ENCODE results near the gene MTCL1.

MTCL1 gene

GRCh38 chr18:8675057-8675456, 30.3 kb upstream of the MTCL1 start:
- Mint-ChIP-seq H3K9me3 (no peaks in the 10 kb centered on the region), H3K36me3 (no peaks in the 10 kb centered on the region), H3K4me1 (no peaks in the 10 kb centered on the region), H3K27ac (no peak overlapping the region), H3K27me3 (no peaks in the 10 kb centered on the region), H3K4me3 (no peak overlapping the region)

GRCh38 chr18:8681196-8681595, 24.2 kb upstream of the MTCL1 start:
- Mint-ChIP-seq H3K27ac (no peak overlapping the region), H3K4me3 (no peak overlapping the region), H3K36me3 (no peaks in the 10 kb centered on the region), H3K4me1 (no peaks in the 10 kb centered on the region), H3K9me3 (no peaks in the 10 kb centered on the region), H3K27me3 (no peaks in the 10 kb centered on the region)

GRCh38 chr18:8684577-8684976, 20.8 kb upstream of the MTCL1 start:
- Mint-ChIP-seq H3K9me3 (no peaks in the 10 kb centered on the region), H3K36me3 (no peaks in the 10 kb centered on the region), H3K27ac (no peak overlapping the region)

GRCh38 chr18:8685141-8685913, 20.0 kb upstream of the MTCL1 start:
- H3K27ac Mint-ChIP-seq = no peak overlapping the region
- H3K4me3 Mint-ChIP-seq = no peak overlapping the region
- no peaks in the 10 kb centered on the region for H3K9me3 Mint-ChIP-seq
- no peaks in the 10 kb centered on the region for H3K4me1 Mint-ChIP-seq
- H3K27me3 Mint-ChIP-seq = no peaks in the 10 kb centered on the region
- no peaks in the 10 kb centered on the region for H3K36me3 Mint-ChIP-seq

More at GRCh38 chr18:8684577-8684976, 20.8 kb upstream of the MTCL1 start:
- Mint-ChIP-seq H3K4me3 (no peak overlapping the region), H3K27me3 (no peaks in the 10 kb centered on the region), H3K4me1 (no peaks in the 10 kb centered on the region)

- Mint-ChIP-seq H3K4me1 (no peaks in the 10 kb centered on the region), H3K4me3 (no peak overlapping the region), H3K9me3 (no peaks in the 10 kb centered on the region), H3K27me3 (no peaks in the 10 kb centered on the region), H3K27ac (no peak overlapping the region), H3K36me3 (no peaks in the 10 kb centered on the region)
Observed at GRCh38 chr18:8685914-8686216, 19.5 kb upstream of the MTCL1 start.

- no peaks in the 10 kb centered on the region for H3K27me3 Mint-ChIP-seq
- no peaks in the 10 kb centered on the region for H3K36me3 Mint-ChIP-seq
- H3K9me3 Mint-ChIP-seq = no peaks in the 10 kb centered on the region
- no peak overlapping the region for H3K4me3 Mint-ChIP-seq
- no peaks in the 10 kb centered on the region for H3K4me1 Mint-ChIP-seq
- H3K27ac Mint-ChIP-seq = no peak overlapping the region
Observed at GRCh38 chr18:8686611-8687010, 18.7 kb upstream of the MTCL1 start.

GRCh38 chr18:8688216-8688800, 17.0 kb upstream of the MTCL1 start:
- Mint-ChIP-seq H3K36me3 (no peaks in the 10 kb centered on the region), H3K9me3 (no peaks in the 10 kb centered on the region), H3K27ac (no peak overlapping the region), H3K27me3 (no peaks in the 10 kb centered on the region), H3K4me3 (no peak overlapping the region), H3K4me1 (no peaks in the 10 kb centered on the region)

- H3K4me3 Mint-ChIP-seq = no peak overlapping the region
- no peaks in the 10 kb centered on the region for H3K36me3 Mint-ChIP-seq
- H3K9me3 Mint-ChIP-seq = no peaks in the 10 kb centered on the region
- no peak overlapping the region for H3K27ac Mint-ChIP-seq
- H3K4me1 Mint-ChIP-seq = no peaks in the 10 kb centered on the region
- H3K27me3 Mint-ChIP-seq = no peaks in the 10 kb centered on the region
Observed at GRCh38 chr18:8688816-8689215, 16.5 kb upstream of the MTCL1 start.

- Mint-ChIP-seq H3K36me3 (no peaks in the 10 kb centered on the region), H3K27me3 (no peaks in the 10 kb centered on the region), H3K4me1 (no peaks in the 10 kb centered on the region), H3K27ac (no peak overlapping the region), H3K9me3 (no peaks in the 10 kb centered on the region), H3K4me3 (no peak overlapping the region)
Observed at GRCh38 chr18:8689517-8689916, 15.8 kb upstream of the MTCL1 start.

- H3K27me3 Mint-ChIP-seq = peaks cover 4% of the 10 kb centered on the region
- no peaks in the 10 kb centered on the region for H3K36me3 Mint-ChIP-seq
- H3K4me3 Mint-ChIP-seq = no peak overlapping the region
- H3K27ac Mint-ChIP-seq = no peak overlapping the region
- H3K4me1 Mint-ChIP-seq = no peaks in the 10 kb centered on the region
- no peaks in the 10 kb centered on the region for H3K9me3 Mint-ChIP-seq
Observed at GRCh38 chr18:8694891-8695290, 10.5 kb upstream of the MTCL1 start.

GRCh38 chr18:8695932-8696517, 9.3 kb upstream of the MTCL1 start:
- Mint-ChIP-seq H3K27me3 (peaks cover 7% of the 10 kb centered on the region), H3K4me3 (no peak overlapping the region), H3K9me3 (no peaks in the 10 kb centered on the region), H3K36me3 (no peaks in the 10 kb centered on the region), H3K27ac (no peak overlapping the region), H3K4me1 (no peaks in the 10 kb centered on the region)

GRCh38 chr18:8696749-8697211, 8.6 kb upstream of the MTCL1 start:
- peaks cover 11% of the 10 kb centered on the region for H3K27me3 Mint-ChIP-seq
- H3K4me3 Mint-ChIP-seq = no peak overlapping the region
- H3K9me3 Mint-ChIP-seq = no peaks in the 10 kb centered on the region
- H3K4me1 Mint-ChIP-seq = no peaks in the 10 kb centered on the region
- no peak overlapping the region for H3K27ac Mint-ChIP-seq
- H3K36me3 Mint-ChIP-seq = no peaks in the 10 kb centered on the region

- peaks cover 5% of the 10 kb centered on the region for H3K4me1 Mint-ChIP-seq
- no peaks in the 10 kb centered on the region for H3K9me3 Mint-ChIP-seq
- H3K36me3 Mint-ChIP-seq = no peaks in the 10 kb centered on the region
- no peak overlapping the region for H3K27ac Mint-ChIP-seq
- H3K27me3 Mint-ChIP-seq = peaks cover 24% of the 10 kb centered on the region
- H3K4me3 Mint-ChIP-seq = no peak overlapping the region
Observed at GRCh38 chr18:8699126-8699525, 6.2 kb upstream of the MTCL1 start.

GRCh38 chr18:8699948-8700347, 5.4 kb upstream of the MTCL1 start:
- H3K27me3 Mint-ChIP-seq = peaks cover 27% of the 10 kb centered on the region

GRCh38 chr18:8701546-8702118, 3.7 kb upstream of the MTCL1 start:
- no peak overlapping the region for H3K4me3 Mint-ChIP-seq
- H3K27me3 Mint-ChIP-seq = peaks cover 27% of the 10 kb centered on the region
- no peak overlapping the region for H3K27ac Mint-ChIP-seq

More at GRCh38 chr18:8699948-8700347, 5.4 kb upstream of the MTCL1 start:
- Mint-ChIP-seq H3K9me3 (no peaks in the 10 kb centered on the region), H3K36me3 (no peaks in the 10 kb centered on the region), H3K4me3 (no peak overlapping the region), H3K4me1 (peaks cover 11% of the 10 kb centered on the region), H3K27ac (peak overlapping the region; percentile 57)

GRCh38 chr18:8702668-8703067, 2.7 kb upstream of the MTCL1 start:
- H3K4me1 Mint-ChIP-seq = peaks cover 16% of the 10 kb centered on the region
- peaks cover 32% of the 10 kb centered on the region for H3K27me3 Mint-ChIP-seq
- no peak overlapping the region for H3K4me3 Mint-ChIP-seq
- no peaks in the 10 kb centered on the region for H3K36me3 Mint-ChIP-seq
- H3K9me3 Mint-ChIP-seq = no peaks in the 10 kb centered on the region
- no peak overlapping the region for H3K27ac Mint-ChIP-seq

More at GRCh38 chr18:8701546-8702118, 3.7 kb upstream of the MTCL1 start:
- H3K9me3 Mint-ChIP-seq = no peaks in the 10 kb centered on the region
- H3K36me3 Mint-ChIP-seq = no peaks in the 10 kb centered on the region
- H3K4me1 Mint-ChIP-seq = peaks cover 11% of the 10 kb centered on the region
